Measurements from ENCODE around the gene C16orf87.

DNA sequence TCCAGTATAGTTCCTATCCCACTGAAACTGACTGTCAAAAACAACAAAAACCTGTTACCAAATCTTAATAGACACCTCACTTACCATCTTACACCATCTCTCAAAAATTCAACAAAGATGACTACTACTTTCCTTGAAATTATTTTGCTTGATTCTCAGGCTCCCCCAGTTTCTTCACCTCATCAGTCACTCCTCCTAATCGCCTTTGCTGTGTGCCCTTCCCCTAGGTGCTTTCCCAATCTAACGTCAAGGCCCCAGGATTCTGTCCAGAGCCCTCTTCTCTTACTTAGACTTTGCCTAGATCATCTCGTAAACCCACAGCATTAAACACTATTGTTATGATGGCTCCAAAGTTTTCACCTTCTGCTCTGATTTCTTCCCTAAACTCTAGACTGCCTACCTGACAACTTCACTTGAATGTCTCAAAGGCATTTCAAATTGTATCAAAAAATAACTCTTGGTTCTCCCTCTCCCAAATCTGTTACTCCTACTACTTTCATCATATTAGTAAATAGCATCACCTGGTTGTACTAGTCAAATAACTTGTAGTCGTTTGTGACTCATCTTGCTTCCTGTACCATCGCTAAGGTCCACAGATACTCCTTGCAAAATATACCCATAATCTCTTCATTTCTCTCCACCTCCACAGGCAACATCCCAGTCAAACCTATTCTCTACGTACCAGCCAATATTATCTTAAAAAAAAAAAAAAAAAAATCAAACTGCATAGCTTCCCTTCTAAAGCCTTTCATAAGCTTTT lies 18.0 kb downstream of the C16orf87 start:
- TF ChIP-seq CTCF (IDR thresholded peaks at IDR 0.05) (no peak), POLR2A (IDR thresholded peaks at IDR 0.05) (no peak)
